OCI-LY7 (cell line): ENCODE data around the gene ARRDC3. TPM values are rescaled to one million over a fixed set of nuclear protein-coding genes. Genes with fewer than 3 reads are reported as not detected.

Source experiments
- BruUV-seq: library from RNA; stranded (reverse); fragments of 400-500 nt; replicated peaks from 2 replicates; lab custom pipeline; 2021; lab: Mats Ljungman, UMichigan
- CTCF ChIA-PET: fragments of 300-600 bp; sonication (Branson Sonifier 250); formaldehyde crosslinking; loops from one replicate; lab custom pipeline; 2022; ENCODE audit warnings: antibody characterized with exemption; ENCODE audit not compliant: unreplicated experiment; lab: Charles Lee
- POLR2A ChIA-PET: fragments of 300-600 bp; sonication (Branson Sonifier 250); formaldehyde crosslinking; loops from one replicate; lab custom pipeline; 2022; ENCODE audit warnings: antibody characterized with exemption; lab: Charles Lee
- DNase-seq: peaks from one replicate; pipeline ENCODE4 v3.0.0-alpha.2; 2015; ENCODE audit warnings: low spot score
- H2AFZ ChIP-seq: fragments of 200-600 bp; sonication (generic), shearing (Covaris generic); 2 replicates; pipeline ENCODE4 v1.6.1; 2014; ENCODE audit warnings: mild to moderate bottlenecking, antibody characterized with exemption, low read length, moderate library complexity
- H3K27ac ChIP-seq: fragments of 200-600 bp; sonication (generic); 2 replicates; pipeline ENCODE4 v1.5.1; 2014; ENCODE audit warnings: mixed run types, low read depth, mild to moderate bottlenecking, moderate library complexity, low read length, inconsistent platforms; ENCODE audit not compliant: poor library complexity, severe bottlenecking
- H3K36me3 ChIP-seq: fragments of 200-600 bp; sonication (generic); 2 replicates; pipeline ENCODE4 v1.6.1; 2014; ENCODE audit warnings: mild to moderate bottlenecking, antibody characterized with exemption, low read length, moderate library complexity, mixed read lengths; ENCODE audit not compliant: insufficient read depth
- H3K4me1 ChIP-seq: fragments of 200-600 bp; sonication (generic); 2 replicates; pipeline ENCODE4 v1.5.1; 2014; ENCODE audit warnings: mild to moderate bottlenecking, low read length; ENCODE audit not compliant: insufficient read depth, poor library complexity, severe bottlenecking
- H3K4me2 ChIP-seq: fragments of 200-600 bp; sonication (generic); 2 replicates; pipeline ENCODE4 v1.6.1; 2014; ENCODE audit warnings: mild to moderate bottlenecking, low read length
- H3K4me3 ChIP-seq: fragments of 200-600 bp; sonication (generic); 2 replicates; pipeline ENCODE4 v1.5.1; 2014; ENCODE audit warnings: mild to moderate bottlenecking, low read depth, low read length; ENCODE audit not compliant: poor library complexity, severe bottlenecking
- H3K79me2 ChIP-seq: fragments of 200-600 bp; sonication (generic); 2 replicates; pipeline ENCODE4 v1.6.1; 2016; ENCODE audit warnings: low read depth, mild to moderate bottlenecking, low read length, moderate library complexity, mixed read lengths; ENCODE audit not compliant: insufficient read depth
- H3K9me2 ChIP-seq: fragments of 200-600 bp; sonication (generic); 2 replicates; pipeline ENCODE4 v1.6.1; 2016; ENCODE audit warnings: mild to moderate bottlenecking, low read length, mixed read lengths; ENCODE audit not compliant: insufficient read depth
- H3K9me3 ChIP-seq: fragments of 200-600 bp; sonication (generic); 2 replicates; pipeline ENCODE4 v1.6.1; 2014; ENCODE audit warnings: mild to moderate bottlenecking, mixed run types, low read length, mixed read lengths
- H4K20me1 ChIP-seq: fragments of 200-600 bp; sonication (generic); 2 replicates; pipeline ENCODE4 v1.6.1; 2014; ENCODE audit warnings: mild to moderate bottlenecking, antibody characterized with exemption, low read length, moderate library complexity, mixed read lengths; ENCODE audit not compliant: insufficient read depth
- EZH2phosphoT487 ChIP-seq: fragments of 200-600 bp; sonication (generic); IDR thresholded peaks from 2 replicates; pipeline ENCODE4 v1.6.1; 2018; ENCODE audit warnings: low read depth, borderline replicate concordance, mild to moderate bottlenecking, mixed run types, antibody characterized with exemption, low read length, moderate library complexity, mixed read lengths
- intact Hi-C: fragments of 100-400 bp; cut with micrococcal nuclease; formaldehyde crosslinking; loops from one replicate; pipeline ENCODE4 v1.10.0; 2022; ENCODE audit not compliant: unreplicated experiment
- total RNA-seq, 2 experiments: library from RNA; depleted of rRNA in 1 of 2; stranded (reverse); fragments of >200 nt in 1 of 2; shearing (Covaris generic) in 1 of 2; gene quantifications; 2 replicates each; pipeline ENCODE4 v1.2.3, GENCODE V29; 2014 to 2022
- TF ChIP-seq, protein P1 (sequence below): fragments of 200-600 bp; sonication (generic); conservative IDR thresholded peaks from 2 replicates; pipeline ENCODE4 v1.5.1; 2014; ENCODE audit warnings: mild to moderate bottlenecking, antibody characterized with exemption, low read length, moderate library complexity, mixed read lengths

ARRDC3 gene
- total RNA-seq, 2 experiments from 2014 or later, result 30.0 to 30.6 TPM

DNA sequence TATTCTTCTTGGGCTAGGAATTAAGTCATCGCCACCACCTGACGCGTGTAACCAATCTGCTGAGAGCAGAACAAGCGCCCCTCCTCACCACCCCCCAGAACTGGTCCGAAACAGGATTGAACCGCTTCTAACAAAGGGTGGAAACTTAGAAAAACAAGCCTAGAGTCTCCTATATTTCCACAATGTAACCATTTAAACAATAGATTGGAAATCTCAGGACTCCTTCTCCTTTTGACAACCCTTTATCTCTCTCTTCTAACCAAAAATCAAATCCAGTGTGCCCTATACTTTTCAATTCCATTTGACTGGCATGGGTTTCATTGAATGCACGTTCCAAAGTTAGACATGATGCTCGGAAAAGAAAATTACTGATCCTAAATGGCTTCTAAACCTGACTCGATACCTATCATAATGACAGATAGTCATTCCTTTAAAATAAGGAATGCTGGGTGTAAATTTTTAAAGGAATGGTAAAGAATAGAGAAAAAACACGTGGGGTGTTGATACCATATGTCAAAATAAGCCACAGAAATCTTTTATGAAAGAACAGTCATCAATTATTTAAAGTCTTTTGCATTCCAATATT is 1.2 kb downstream of the ARRDC3 start:
- intact Hi-C loops, result loop anchor here (2.0 to 5.0 kb wide), 4 partner anchors 21 to 975 kb away; partner anchors contain the start of genes CETN3, LYSMD3, MBLAC2 and POLR3G
- no peaks in the 10 kb centered on the region for H3K9me3 ChIP-seq
- peak overlapping the region; percentile 95 for H3K4me3 ChIP-seq
- peaks cover 18% of the 10 kb centered on the region for H3K36me3 ChIP-seq
- ChIA-PET POLR2A (interaction anchor here (1.7 kb wide), 1 partner anchor 11 kb away, joined by 6 read pairs; no protein-coding TSS in a partner anchor), CTCF (no interaction called here)
- H3K4me1 ChIP-seq, result peaks cover 24% of the 10 kb centered on the region
- TF ChIP-seq EZH2phosphoT487, result no peak
- H4K20me1 ChIP-seq, result no peaks in the 10 kb centered on the region
- H3K4me2 ChIP-seq, result peak overlapping the region; percentile 73
- peaks cover 57% of the 10 kb centered on the region for H3K79me2 ChIP-seq
- H3K27ac ChIP-seq, result peak overlapping the region; percentile 98
- peak; percentile 90 for DNase-seq
- no TSS peak for BruUV-seq
- no peaks in the 10 kb centered on the region for H3K9me2 ChIP-seq
- H2AFZ ChIP-seq, result peak overlapping the region; percentile 12; the same call in 1 of the 2 replicates

DNA sequence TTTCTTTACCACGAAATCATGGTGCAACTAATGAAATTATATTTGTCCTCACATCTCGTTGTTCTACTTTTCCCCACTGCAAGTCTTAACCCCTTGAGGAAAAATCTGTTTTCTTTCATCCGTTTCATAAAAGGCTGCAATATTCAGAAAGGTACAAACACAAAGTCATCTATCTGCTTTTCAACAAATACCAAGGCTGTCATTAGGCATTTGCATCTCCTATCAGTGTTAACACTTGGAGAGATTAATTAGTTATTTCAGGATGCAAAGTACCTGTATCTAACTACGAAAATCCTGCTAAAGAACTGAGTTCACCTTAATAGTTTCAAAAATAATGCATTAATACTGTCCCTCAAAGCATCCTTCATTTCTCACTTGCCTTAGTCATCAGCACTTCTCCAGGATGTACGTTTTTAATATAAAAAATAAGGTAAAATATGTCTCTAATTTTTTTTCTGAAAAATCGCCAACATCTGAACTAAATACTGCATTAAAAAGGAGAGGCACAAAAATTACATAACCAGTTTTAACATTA is 1.8 kb downstream of the ARRDC3 start:
- Histone ChIP-seq H3K79me2 (peaks cover 63% of the 10 kb centered on the region), H3K9me3 (no peaks in the 10 kb centered on the region), H3K36me3 (peaks cover 24% of the 10 kb centered on the region), H3K9me2 (no peaks in the 10 kb centered on the region), H2AFZ (no peak overlapping the region; the same call in 1 of the 2 replicates), H3K27ac (peak overlapping the region; percentile 98), H3K4me3 (peak overlapping the region; percentile 95), H3K4me1 (peaks cover 24% of the 10 kb centered on the region), H4K20me1 (no peaks in the 10 kb centered on the region), H3K4me2 (peak overlapping the region; percentile 73)
- ChIA-PET CTCF (interaction anchor here (0.6 to 1.0 kb wide), 2 partner anchors 38 to 1052 kb away, joined by 3 to 4 read pairs; no protein-coding TSS in a partner anchor), POLR2A (interaction anchor here (0.6 to 1.8 kb wide), 18 partner anchors 14 to 904 kb away, joined by 3 to 15 read pairs (median 5); no protein-coding TSS in a partner anchor)
- intact Hi-C loops, result loop anchor here (2.0 to 5.0 kb wide), 4 partner anchors 21 to 974 kb away; partner anchors contain the start of genes CETN3, LYSMD3, MBLAC2 and POLR3G
- TF ChIP-seq, protein P1, sequence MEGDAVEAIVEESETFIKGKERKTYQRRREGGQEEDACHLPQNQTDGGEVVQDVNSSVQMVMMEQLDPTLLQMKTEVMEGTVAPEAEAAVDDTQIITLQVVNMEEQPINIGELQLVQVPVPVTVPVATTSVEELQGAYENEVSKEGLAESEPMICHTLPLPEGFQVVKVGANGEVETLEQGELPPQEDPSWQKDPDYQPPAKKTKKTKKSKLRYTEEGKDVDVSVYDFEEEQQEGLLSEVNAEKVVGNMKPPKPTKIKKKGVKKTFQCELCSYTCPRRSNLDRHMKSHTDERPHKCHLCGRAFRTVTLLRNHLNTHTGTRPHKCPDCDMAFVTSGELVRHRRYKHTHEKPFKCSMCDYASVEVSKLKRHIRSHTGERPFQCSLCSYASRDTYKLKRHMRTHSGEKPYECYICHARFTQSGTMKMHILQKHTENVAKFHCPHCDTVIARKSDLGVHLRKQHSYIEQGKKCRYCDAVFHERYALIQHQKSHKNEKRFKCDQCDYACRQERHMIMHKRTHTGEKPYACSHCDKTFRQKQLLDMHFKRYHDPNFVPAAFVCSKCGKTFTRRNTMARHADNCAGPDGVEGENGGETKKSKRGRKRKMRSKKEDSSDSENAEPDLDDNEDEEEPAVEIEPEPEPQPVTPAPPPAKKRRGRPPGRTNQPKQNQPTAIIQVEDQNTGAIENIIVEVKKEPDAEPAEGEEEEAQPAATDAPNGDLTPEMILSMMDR, result no peak
- no peak for TF ChIP-seq EZH2phosphoT487
- DNase-seq, result no peak
- TSS peak; percentile 76 for BruUV-seq

DNA sequence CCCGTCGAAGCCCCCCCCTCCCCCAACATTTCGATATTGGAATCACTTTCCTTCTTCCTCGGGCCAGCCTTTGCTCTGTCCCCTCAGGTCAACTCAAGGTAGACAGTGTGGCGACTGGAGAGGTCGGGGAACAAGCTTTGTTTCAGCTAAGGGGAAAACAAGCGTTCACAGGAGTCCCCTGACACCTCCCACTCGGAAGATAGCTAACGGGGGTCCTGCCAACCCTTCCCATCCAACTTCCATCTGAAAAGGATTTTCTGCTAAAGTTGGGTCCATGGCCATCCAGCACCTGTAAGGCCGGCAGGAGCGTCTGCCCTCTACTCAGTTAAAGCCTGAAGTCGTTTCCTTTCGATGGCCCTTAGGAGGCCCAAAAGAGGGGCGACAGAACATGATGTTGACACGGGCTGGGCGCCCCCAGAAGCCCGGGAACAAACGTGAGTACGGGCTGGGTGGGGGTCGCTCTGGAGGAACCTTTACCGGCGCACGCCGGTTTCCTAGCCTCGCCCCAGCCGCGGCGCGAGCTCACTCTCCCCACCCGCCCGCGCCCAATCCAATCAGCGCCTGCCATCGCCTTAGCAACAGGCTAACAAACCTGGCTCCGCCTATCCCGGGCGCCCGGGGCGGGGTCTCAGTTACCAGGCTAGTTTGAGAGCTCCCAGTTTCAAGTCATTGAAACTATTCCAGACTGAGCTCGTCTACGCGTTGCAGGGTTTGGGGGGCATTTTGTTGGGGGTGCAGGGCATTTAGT is 2.5 kb downstream of the ARRDC3 start:
- Histone ChIP-seq H3K4me3 (peak overlapping the region; percentile 95), H3K27ac (peak overlapping the region; percentile 98), H3K4me2 (peak overlapping the region; percentile 84), H4K20me1 (no peaks in the 10 kb centered on the region), H3K9me2 (no peaks in the 10 kb centered on the region), H3K9me3 (no peaks in the 10 kb centered on the region), H3K79me2 (peaks cover 69% of the 10 kb centered on the region), H3K4me1 (peaks cover 24% of the 10 kb centered on the region), H3K36me3 (peaks cover 30% of the 10 kb centered on the region), H2AFZ (peak overlapping the region; percentile 53; the same call in 1 of the 2 replicates)
- no TSS peak for BruUV-seq
- TF ChIP-seq, protein P1, result no peak
- no peak for TF ChIP-seq EZH2phosphoT487
- CTCF ChIA-PET, result interaction anchor here (0.6 to 1.0 kb wide), 2 partner anchors 38 to 1052 kb away, joined by 3 to 4 read pairs; no protein-coding TSS in a partner anchor
- DNase-seq, result peak; percentile 97
- POLR2A ChIA-PET, result interaction anchor here (0.6 to 1.8 kb wide), 20 partner anchors 13 to 903 kb away, joined by 3 to 15 read pairs (median 5); no protein-coding TSS in a partner anchor
- intact Hi-C loops, result loop anchor here (2.0 to 5.0 kb wide), 4 partner anchors 20 to 973 kb away; partner anchors contain the start of genes CETN3, LYSMD3, MBLAC2 and POLR3G
